CD1c-positive myeloid dendritic cell (primary cell): ENCODE measurements around the gene ABCB10.

Experiments
- DNase-seq: peaks from one replicate; pipeline ENCODE4 v3.0.0-alpha.2; 2016; ENCODE audit errors: extremely low spot score

Gene ABCB10

DNA sequence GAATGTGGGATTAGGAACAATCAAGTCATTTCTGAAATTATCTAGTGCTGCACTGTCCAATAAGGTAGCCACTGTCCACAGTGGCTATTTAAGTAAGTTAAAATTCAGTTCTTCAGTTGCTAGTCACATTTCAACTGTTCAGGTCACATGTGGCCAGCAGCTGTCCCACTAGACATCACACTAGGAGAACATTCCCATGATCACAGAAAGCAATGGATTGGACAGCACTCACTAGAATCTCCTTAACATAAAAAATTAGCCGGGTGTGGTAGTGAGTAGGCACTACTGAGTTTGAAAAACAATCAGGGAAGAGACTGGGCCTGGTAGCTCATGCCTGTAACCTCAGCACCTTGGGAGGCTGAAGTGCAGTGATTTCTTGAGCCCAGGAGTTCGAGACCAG is 84.0 kb downstream of the ABCB10 start:
- DNase-seq: no peak

DNA sequence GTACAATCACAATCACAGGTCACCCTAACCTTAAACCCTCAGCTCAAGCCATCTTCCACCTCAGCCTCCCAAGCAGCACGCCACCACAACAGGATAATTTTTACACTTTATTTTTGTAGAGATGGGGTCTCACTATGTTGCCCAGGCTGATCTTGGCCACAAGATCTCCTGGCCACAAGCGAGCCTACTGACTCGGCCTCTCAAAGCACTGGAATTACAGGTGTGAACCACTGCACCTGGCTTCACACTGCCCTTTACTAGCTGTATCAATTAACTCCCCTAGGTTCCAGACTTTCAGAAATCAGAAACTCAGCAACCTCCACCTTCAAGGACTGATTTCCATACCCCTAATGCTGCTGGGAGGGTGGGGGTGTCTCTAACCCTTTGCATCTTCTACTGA is 87.3 kb downstream of the ABCB10 start:
- DNase-seq: no peak

DNA sequence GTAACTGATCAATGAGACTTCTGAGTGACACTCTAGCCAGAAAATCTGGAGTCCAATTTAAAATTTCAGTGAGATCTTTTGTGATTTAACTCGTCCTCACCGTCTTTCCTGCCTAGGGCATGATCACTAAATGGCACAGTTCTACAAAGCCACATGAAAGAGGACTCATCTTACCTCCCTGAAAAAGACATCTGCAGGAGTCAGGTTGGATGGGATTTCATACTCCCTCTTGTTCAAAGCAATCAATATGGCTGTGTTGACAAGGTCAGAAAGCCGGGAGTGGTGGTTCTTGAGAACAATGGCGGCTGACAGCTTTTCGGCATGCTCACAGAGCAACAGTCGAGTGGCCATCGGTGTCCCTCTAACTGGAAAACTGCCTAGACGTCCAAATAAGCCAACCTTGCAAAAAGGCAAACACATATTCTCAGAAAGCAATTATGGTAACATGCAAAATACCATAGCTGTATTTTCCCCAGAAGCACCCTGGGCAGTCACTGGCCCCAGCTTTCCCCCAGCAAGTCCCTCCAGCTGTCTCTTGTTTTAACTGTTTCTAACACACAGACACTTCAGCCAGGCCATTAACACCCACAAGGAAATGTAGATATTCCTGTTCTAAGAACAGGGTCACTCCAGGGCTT is 88.0 kb downstream of the ABCB10 start:
- DNase-seq: no peak

DNA sequence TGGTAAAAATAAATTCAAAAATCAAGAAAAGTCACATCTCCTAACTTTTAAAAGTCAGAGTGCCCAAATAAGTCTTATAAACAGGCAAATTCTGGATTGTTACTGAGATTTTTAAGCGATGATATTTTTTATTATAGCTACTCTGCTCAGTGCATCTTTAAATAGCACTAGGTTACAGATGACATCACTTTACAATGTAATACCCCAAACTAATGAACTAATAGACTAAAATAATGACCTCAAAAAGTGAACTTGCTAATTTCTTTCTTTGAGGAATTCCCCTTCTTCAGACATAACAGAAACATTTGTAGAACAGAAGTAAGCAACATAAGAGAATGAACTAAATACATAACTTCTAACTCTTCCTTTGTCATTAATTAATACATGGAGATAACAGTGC is 91.6 kb downstream of the ABCB10 start:
- no peak for DNase-seq
